Activated CD4-positive, alpha-beta T cell treated with anti-CD3 and anti-CD28 coated beads for 1 hour (primary cell): Measurements from ENCODE around the gene PCYT1A.
"Not testable (repeated sequence)": the region's sequence is repeated elsewhere in the genome, so short reads cannot be mapped to it uniquely, and the experiment has no call there.

Experiments
- DNase-seq: peaks from one replicate; pipeline ENCODE4 v3.0.0-alpha.2; 2020

The PCYT1A gene

GRCh38 chr3:196287440-196288140, at the start of gene PCYT1A:
Gene PCYT1A (minus strand): TSS chr3:196287726. CDS start chr3:196270531, 17,195 bp downstream.
- peak; percentile 53 for DNase-seq

- DNase-seq, result no peak
Observed at GRCh38 chr3:196336319-196337145, 49.0 kb upstream of the PCYT1A start.

GRCh38 chr3:196335503-196335948, 48.0 kb upstream of the PCYT1A start:
- DNase-seq, result no peak

- no peak for DNase-seq
Observed at GRCh38 chr3:196334982-196335381, 47.5 kb upstream of the PCYT1A start.

GRCh38 chr3:196332168-196332567, 44.6 kb upstream of the PCYT1A start:
- DNase-seq, result no peak

GRCh38 chr3:196327405-196327804, 39.9 kb upstream of the PCYT1A start:
- no peak for DNase-seq

GRCh38 chr3:196326936-196327335, 39.4 kb upstream of the PCYT1A start:
- DNase-seq, result no peak

GRCh38 chr3:196323691-196324090, 36.2 kb upstream of the PCYT1A start:
- no peak for DNase-seq

- DNase-seq, result no peak
Observed at GRCh38 chr3:196323016-196323415, 35.5 kb upstream of the PCYT1A start.

- no peak for DNase-seq
Observed at GRCh38 chr3:196321162-196321561, 33.6 kb upstream of the PCYT1A start.

GRCh38 chr3:196320137-196320536, 32.6 kb upstream of the PCYT1A start:
- DNase-seq, result no peak

- peak; percentile 79 for DNase-seq
Observed at GRCh38 chr3:196317687-196318467, 30.4 kb upstream of the PCYT1A start, which contains the start of gene DYNLT2B. Gene DYNLT2B (minus strand): TSS chr3:196318240. CDS start chr3:196318152, 88 bp downstream.

GRCh38 chr3:196316799-196317686, 29.5 kb upstream of the PCYT1A start:
- not testable (repeated sequence) for DNase-seq

- no peak for DNase-seq
Observed at GRCh38 chr3:196315821-196316220, 28.3 kb upstream of the PCYT1A start.

GRCh38 chr3:196314597-196314996, 27.1 kb upstream of the PCYT1A start:
- DNase-seq, result no peak

- not testable (repeated sequence) for DNase-seq
Observed at GRCh38 chr3:196314086-196314485, 26.6 kb upstream of the PCYT1A start.

- not testable (repeated sequence) for DNase-seq
Observed at GRCh38 chr3:196302960-196303359, 15.4 kb upstream of the PCYT1A start.

GRCh38 chr3:196302551-196302950, 15.0 kb upstream of the PCYT1A start:
- DNase-seq, result not testable (repeated sequence)

- DNase-seq, result no peak
Observed at GRCh38 chr3:196298521-196298920, 11.0 kb upstream of the PCYT1A start.

- no peak for DNase-seq
Observed at GRCh38 chr3:196292286-196292923, 4.9 kb upstream of the PCYT1A start.

GRCh38 chr3:196288141-196288460, 575 bp upstream of the PCYT1A start:
- DNase-seq, result no peak

- DNase-seq, result no peak
Observed at GRCh38 chr3:196287090-196287439, 461 bp downstream of the PCYT1A start.
